Upper lobe of right lung (tissue), 1 donor: Measurements from ENCODE around the gene DNAJC6. TPM values are rescaled to one million over a fixed set of nuclear protein-coding genes. Genes with fewer than 3 reads are reported as not detected.

Source experiments
- ATAC-seq: fragments of 200-7000 bp; cut with Tn5 transposase; one replicate; pipeline ENCODE4 v1.9.1; 2020; ENCODE audit warnings: mild to moderate bottlenecking, moderate library complexity
- DNase-seq: peaks from one replicate; pipeline ENCODE4 v3.0.0-alpha.2; 2020
- H3K27ac ChIP-seq: fragments of 200-600 bp; one replicate; pipeline ENCODE4 v1.8.0; 2022
- H3K27me3 ChIP-seq: fragments of 200-600 bp; one replicate; pipeline ENCODE4 v1.8.0; 2022; ENCODE audit warnings: mild to moderate bottlenecking
- H3K36me3 ChIP-seq: fragments of 200-600 bp; one replicate; pipeline ENCODE4 v1.8.0; 2022
- H3K4me1 ChIP-seq: fragments of 200-600 bp; one replicate; pipeline ENCODE4 v1.8.0; 2022
- H3K4me3 ChIP-seq: fragments of 200-600 bp; one replicate; pipeline ENCODE4 v1.8.0; 2022; ENCODE audit warnings: mild to moderate bottlenecking
- H3K9me3 ChIP-seq: fragments of 200-600 bp; one replicate; pipeline ENCODE4 v1.8.0; 2022
- CTCF ChIP-seq: fragments of 200-600 bp; IDR thresholded peaks from one replicate; pipeline ENCODE4 v1.8.0; 2022; ENCODE audit warnings: antibody characterized with exemption
- intact Hi-C: fragments of 100-400 bp; cut with DNase I; formaldehyde crosslinking; loops from one replicate; pipeline ENCODE4 v1.11.0; 2022
- total RNA-seq: library from RNA; stranded (reverse); fragmentation: NEBNext Ultra II Directional; extraction: Animal tissue kit (Norgen Biotek cat#: 25700); gene quantifications from one replicate; pipeline ENCODE4 v1.2.1, GENCODE V29; 2021
- donor health status: DM: no; HTN: yes; CAD: no; lungs with severe emphysema.

The DNAJC6 gene
- total RNA-seq, 1 donor from 2014 or later, result 6.6 TPM

GRCh38 chr1:65422241-65423203 lies 113.2 kb downstream of the DNAJC6 start:
- peak overlapping the region; percentile 99 for H3K27ac ChIP-seq
- no peak for TF ChIP-seq CTCF
- ATAC-seq (no peak), DNase-seq (no peak)
- no peaks in the 10 kb centered on the region for H3K9me3 ChIP-seq
- peaks cover 37% of the 10 kb centered on the region for H3K4me1 ChIP-seq
- intact Hi-C loops, result no loop called here
- H3K4me3 ChIP-seq, result peak overlapping the region; percentile 77
- H3K36me3 ChIP-seq, result peaks cover 26% of the 10 kb centered on the region
- H3K27me3 ChIP-seq, result no peaks in the 10 kb centered on the region

GRCh38 chr1:65423884-65424572 lies 114.7 kb downstream of the DNAJC6 start:
- TF ChIP-seq CTCF, result no peak
- Histone ChIP-seq H3K9me3 (no peaks in the 10 kb centered on the region), H3K27ac (peak overlapping the region; percentile 99), H3K4me1 (peaks cover 35% of the 10 kb centered on the region), H3K27me3 (no peaks in the 10 kb centered on the region), H3K36me3 (peaks cover 30% of the 10 kb centered on the region), H3K4me3 (no peak overlapping the region)
- DNase-seq, result no peak
- ATAC-seq, result no peak
- intact Hi-C loops, result no loop called here

- Histone ChIP-seq H3K4me3 (no peak overlapping the region), H3K27ac (no peak overlapping the region), H3K4me1 (peaks cover 33% of the 10 kb centered on the region), H3K36me3 (peaks cover 30% of the 10 kb centered on the region), H3K9me3 (no peaks in the 10 kb centered on the region), H3K27me3 (no peaks in the 10 kb centered on the region)
- TF ChIP-seq CTCF, result no peak
- ATAC-seq, result no peak
- intact Hi-C loops, result no loop called here
- no peak for DNase-seq
These were observed 115.2 kb downstream of the DNAJC6 start for GRCh38 chr1:65424573-65424889.

GRCh38 chr1:65425006-65425405 lies 115.7 kb downstream of the DNAJC6 start:
- Histone ChIP-seq H3K27ac (no peak overlapping the region), H3K36me3 (peaks cover 32% of the 10 kb centered on the region), H3K4me1 (peaks cover 33% of the 10 kb centered on the region), H3K9me3 (no peaks in the 10 kb centered on the region), H3K4me3 (no peak overlapping the region), H3K27me3 (no peaks in the 10 kb centered on the region)
- no peak for TF ChIP-seq CTCF
- DNase-seq (no peak), ATAC-seq (no peak)
- intact Hi-C loops, result no loop called here

- H3K27me3 ChIP-seq, result no peaks in the 10 kb centered on the region
- no peak for ATAC-seq
- H3K4me3 ChIP-seq, result no peak overlapping the region
- H3K9me3 ChIP-seq, result no peaks in the 10 kb centered on the region
- no peak for DNase-seq
- H3K4me1 ChIP-seq, result peaks cover 33% of the 10 kb centered on the region
- no peak overlapping the region for H3K27ac ChIP-seq
- intact Hi-C loops, result no loop called here
- no peak for TF ChIP-seq CTCF
- peaks cover 38% of the 10 kb centered on the region for H3K36me3 ChIP-seq
These were observed 116.4 kb downstream of the DNAJC6 start for GRCh38 chr1:65425697-65426096.
